Measurements from ENCODE around the gene KLC1. TPM values are rescaled to one million over a fixed set of nuclear protein-coding genes. Genes with fewer than 3 reads are reported as not detected.

KLC1 gene
- total RNA-seq, 1 experiment from 2014 or later, result 306 TPM

GRCh38 chr14:103703433-103704385, 74.7 kb downstream of the KLC1 start:
- no peaks in the 10 kb centered on the region for H3K9me3 ChIP-seq (ENCODE audit: low read length)
- H3K9me2 ChIP-seq (replicated peaks; ENCODE audit: low read length), result no peaks in the 10 kb centered on the region
- ChIA-PET POLR2A (ENCODE audit: unreplicated experiment) (no interaction called here), CTCF (no interaction called here)
- no peaks in the 10 kb centered on the region for H3K79me2 ChIP-seq (ENCODE audit: low read length)
- H3K36me3 ChIP-seq (ENCODE audit: low read depth, low read length), result peaks cover 25% of the 10 kb centered on the region; the same call in 1 of the 2 replicates
- H3K4me1 ChIP-seq (ENCODE audit: insufficient read depth, low read length), result no peaks in the 10 kb centered on the region
- DNase-seq (no peak), ATAC-seq (no peak)
- no peak overlapping the region for H3K4me3 ChIP-seq (ENCODE audit: low read length)
- H3K27me3 ChIP-seq (ENCODE audit: low read length), result no peaks in the 10 kb centered on the region
- no peaks in the 10 kb centered on the region for H4K20me1 ChIP-seq (ENCODE audit: low read length)
- TF ChIP-seq CTCF (conservative IDR thresholded peaks at IDR 0.05; ENCODE audit: low read depth, low read length) (no peak), EZH2phosphoT487 (IDR thresholded peaks at IDR 0.05; ENCODE audit: borderline replicate concordance, low read length) (no peak), EZH2 (IDR thresholded peaks at IDR 0.05; ENCODE audit: low read length, unreplicated experiment) (no peak)
- no TSS peak for BruUV-seq (replicated peaks)
- intact Hi-C loops (cut with micrococcal nuclease), result no loop called here
- no peak overlapping the region for H3K9ac ChIP-seq (ENCODE audit: low read length)
- H3K4me2 ChIP-seq (ENCODE audit: low read length), result no peak overlapping the region
- H2AFZ ChIP-seq (ENCODE audit: low read length), result no peak overlapping the region
- H3K27ac ChIP-seq (ENCODE audit: low read length), result no peak overlapping the region
- H3F3A ChIP-seq (ENCODE audit: low read length, unreplicated experiment), result no peaks in the 10 kb centered on the region

DNA sequence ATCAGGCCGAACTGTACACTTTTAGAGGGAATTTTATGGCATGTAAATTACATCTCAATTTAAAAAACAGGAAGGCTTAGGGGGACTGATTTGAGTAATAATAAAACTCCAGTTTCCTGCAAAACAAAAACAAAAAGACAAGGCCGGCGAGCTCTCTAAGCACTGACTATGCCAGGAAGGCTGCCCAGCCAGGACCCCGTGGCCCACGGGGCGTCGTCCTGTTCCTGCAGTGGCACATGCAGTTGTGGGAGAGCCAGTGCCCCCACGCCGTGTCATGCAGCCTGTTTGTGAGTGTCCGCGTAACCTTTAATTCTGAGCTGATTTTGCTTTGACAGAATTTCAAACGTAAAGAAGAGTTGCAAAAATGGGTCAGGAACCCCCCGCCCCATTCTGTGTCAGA, 75.7 kb downstream of the KLC1 start:
- no peaks in the 10 kb centered on the region for H3K9me2 ChIP-seq (replicated peaks; ENCODE audit: low read length)
- peaks cover 3% of the 10 kb centered on the region; the same call in 1 of the 2 replicates for H3K79me2 ChIP-seq (ENCODE audit: low read length)
- ChIA-PET CTCF (no interaction called here), POLR2A (ENCODE audit: unreplicated experiment) (no interaction called here)
- no peaks in the 10 kb centered on the region for H3K27me3 ChIP-seq (ENCODE audit: low read length)
- H3F3A ChIP-seq (ENCODE audit: low read length, unreplicated experiment), result no peaks in the 10 kb centered on the region
- no peak for TF ChIP-seq EZH2phosphoT487 (IDR thresholded peaks at IDR 0.05; ENCODE audit: borderline replicate concordance, low read length)
- TF ChIP-seq CTCF (conservative IDR thresholded peaks at IDR 0.05; ENCODE audit: low read depth, low read length), result no peak
- TF ChIP-seq EZH2 (IDR thresholded peaks at IDR 0.05; ENCODE audit: low read length, unreplicated experiment), result no peak
- no peaks in the 10 kb centered on the region for H4K20me1 ChIP-seq (ENCODE audit: low read length)
- H3K9ac ChIP-seq (ENCODE audit: low read length), result no peak overlapping the region
- BruUV-seq (replicated peaks), result no TSS peak
- intact Hi-C loops (cut with micrococcal nuclease), result no loop called here
- DNase-seq, result no peak
- no peaks in the 10 kb centered on the region for H3K9me3 ChIP-seq (ENCODE audit: low read length)
- no peak for ATAC-seq
- H3K27ac ChIP-seq (ENCODE audit: low read length), result no peak overlapping the region
- H3K4me1 ChIP-seq (ENCODE audit: insufficient read depth, low read length), result no peaks in the 10 kb centered on the region
- H3K4me2 ChIP-seq (ENCODE audit: low read length), result no peak overlapping the region
- H3K36me3 ChIP-seq (ENCODE audit: low read depth, low read length), result peaks cover 28% of the 10 kb centered on the region; the same call in 1 of the 2 replicates
- no peak overlapping the region for H3K4me3 ChIP-seq (ENCODE audit: low read length)
- H2AFZ ChIP-seq (ENCODE audit: low read length), result no peak overlapping the region

DNA sequence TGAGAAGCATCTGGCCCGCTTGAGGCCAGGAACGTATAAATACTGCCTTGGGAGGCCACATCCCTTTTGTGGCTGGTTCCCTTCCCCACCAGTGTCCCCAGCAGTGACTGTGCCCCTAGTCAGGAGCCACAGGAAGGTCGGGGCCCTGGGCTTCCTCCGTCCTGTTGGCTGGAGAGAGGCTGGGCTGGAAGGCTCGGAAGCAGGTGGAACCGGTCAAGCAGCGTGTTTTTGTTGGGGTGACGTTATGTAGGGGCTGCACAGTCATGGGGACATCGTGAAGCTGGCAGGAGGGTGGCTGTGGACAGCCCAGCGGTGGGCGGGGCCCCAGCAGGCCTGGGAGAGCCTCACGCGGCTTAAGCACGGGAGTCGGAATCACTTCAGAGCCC, 76.1 kb downstream of the KLC1 start:
- Histone ChIP-seq H3K4me1 (ENCODE audit: insufficient read depth, low read length) (no peaks in the 10 kb centered on the region), H3K9ac (ENCODE audit: low read length) (no peak overlapping the region), H3K27me3 (ENCODE audit: low read length) (no peaks in the 10 kb centered on the region), H3F3A (ENCODE audit: low read length, unreplicated experiment) (no peaks in the 10 kb centered on the region), H3K27ac (ENCODE audit: low read length) (no peak overlapping the region), H3K9me2 (replicated peaks; ENCODE audit: low read length) (no peaks in the 10 kb centered on the region), H3K79me2 (ENCODE audit: low read length) (peaks cover 7% of the 10 kb centered on the region; the same call in 1 of the 2 replicates), H2AFZ (ENCODE audit: low read length) (no peak overlapping the region), H3K4me2 (ENCODE audit: low read length) (no peak overlapping the region), H3K4me3 (ENCODE audit: low read length) (no peak overlapping the region), H3K36me3 (ENCODE audit: low read depth, low read length) (peaks cover 28% of the 10 kb centered on the region; the same call in 1 of the 2 replicates), H3K9me3 (ENCODE audit: low read length) (no peaks in the 10 kb centered on the region), H4K20me1 (ENCODE audit: low read length) (no peaks in the 10 kb centered on the region)
- intact Hi-C loops (cut with micrococcal nuclease), result no loop called here
- ChIA-PET CTCF (no interaction called here), POLR2A (ENCODE audit: unreplicated experiment) (no interaction called here)
- BruUV-seq (replicated peaks), result no TSS peak
- DNase-seq (no peak), ATAC-seq (no peak)
- no peak for TF ChIP-seq CTCF (conservative IDR thresholded peaks at IDR 0.05; ENCODE audit: low read depth, low read length)
- no peak for TF ChIP-seq EZH2phosphoT487 (IDR thresholded peaks at IDR 0.05; ENCODE audit: borderline replicate concordance, low read length)

All from PC-3 (cell line).